ENCODE measurements around the gene FAM236C.
"Not testable (repeated sequence)": the region's sequence is repeated elsewhere in the genome, so short reads cannot be mapped to it uniquely, and the experiment has no call there.

Gene FAM236C

GRCh38 chrX:72912315-72912714, at the start of gene FAM236C:
TSS of gene FAM236C (plus strand) at chrX:72912615. CDS start at chrX:72912715, 100 bp downstream.
- not testable (repeated sequence) for DNase-seq

GRCh38 chrX:72882898-72883297, 29.5 kb upstream of the FAM236C start:
- DNase-seq: not testable (repeated sequence)

GRCh38 chrX:72889740-72890139, 22.7 kb upstream of the FAM236C start:
- not testable (repeated sequence) for DNase-seq

GRCh38 chrX:72916096-72916495, 3.7 kb downstream of the FAM236C start:
- not testable (repeated sequence) for DNase-seq

- not testable (repeated sequence) for DNase-seq
Measured at GRCh38 chrX:72932283-72932682, 19.9 kb downstream of the FAM236C start.

GRCh38 chrX:72936455-72936854, 24.0 kb downstream of the FAM236C start:
- not testable (repeated sequence) for DNase-seq

GRCh38 chrX:72936882-72937455, 24.6 kb downstream of the FAM236C start:
- DNase-seq: not testable (repeated sequence)

GRCh38 chrX:72937906-72938305, 25.5 kb downstream of the FAM236C start, which contains the start of gene FAM236A:
TSS of gene FAM236A (plus strand) at chrX:72938206. CDS start at chrX:72938263, 57 bp downstream.
- not testable (repeated sequence) for DNase-seq

- DNase-seq: not testable (repeated sequence)
Measured at GRCh38 chrX:72942272-72942671, 29.9 kb downstream of the FAM236C start.

GRCh38 chrX:72943035-72943818, 30.8 kb downstream of the FAM236C start:
- not testable (repeated sequence) for DNase-seq

- DNase-seq: not testable (repeated sequence)
Measured at GRCh38 chrX:72943819-72944169, 31.4 kb downstream of the FAM236C start, which contains the start of gene DMRTC1. TSS of gene DMRTC1 (minus strand) at chrX:72943837. CDS start at chrX:72875694, 68,143 bp downstream.

- DNase-seq: not testable (repeated sequence)
Measured at GRCh38 chrX:72959971-72960370, 47.6 kb downstream of the FAM236C start.

Measured in stimulated activated naive CD4-positive, alpha-beta T cell (primary cell).